Measurements from ENCODE around the gene CDNF.
"Not testable (repeated sequence)": the region's sequence is repeated elsewhere in the genome, so short reads cannot be mapped to it uniquely, and the experiment has no call there.

The CDNF gene

GRCh38 chr10:14839305-14839695 lies 1.5 kb upstream of the CDNF start:
- in situ Hi-C loops (cut with MboI; ENCODE audit: low sequenced_read_pairs): no loop called here

GRCh38 chr10:14838582-14839304 lies 906 bp upstream of the CDNF start:
- in situ Hi-C loops (cut with MboI; ENCODE audit: low sequenced_read_pairs): no loop called here

DNA sequence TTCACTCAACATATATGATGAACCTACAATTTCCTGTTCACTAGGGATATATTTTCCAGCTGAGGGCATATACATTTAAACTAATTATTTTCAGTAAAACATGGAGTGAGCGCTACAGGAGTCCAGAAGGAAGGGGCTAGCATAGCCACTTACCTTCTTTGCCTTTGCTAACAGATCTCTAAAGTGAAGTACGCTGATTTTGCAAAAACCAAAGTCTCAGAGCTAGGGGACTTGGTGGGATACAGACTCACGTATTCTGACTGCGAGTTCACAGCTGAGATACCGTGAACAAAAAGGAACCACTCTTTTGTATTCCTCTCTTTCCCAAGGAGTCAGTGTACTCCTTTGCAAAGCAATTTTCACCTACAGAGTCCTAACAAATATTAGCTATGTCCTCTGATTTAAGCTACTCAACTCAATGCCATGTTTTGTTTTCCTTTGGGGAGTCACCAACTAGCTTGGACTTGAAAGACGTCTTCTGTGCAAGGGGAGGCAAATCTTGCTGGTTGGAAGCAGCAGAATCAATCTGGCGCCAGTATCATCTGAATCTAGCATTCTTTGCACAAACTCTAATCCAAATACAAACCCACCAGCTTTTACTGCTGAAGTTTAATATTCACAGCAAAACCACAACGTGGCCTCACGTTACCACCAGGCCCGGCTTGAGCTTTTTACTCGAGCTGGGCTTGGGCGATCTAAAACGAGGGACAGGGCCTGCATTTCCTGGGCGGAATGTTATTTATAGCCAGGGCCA lies 657 bp downstream of the CDNF start:
- in situ Hi-C loops (cut with MboI; ENCODE audit: low sequenced_read_pairs): no loop called here

DNA sequence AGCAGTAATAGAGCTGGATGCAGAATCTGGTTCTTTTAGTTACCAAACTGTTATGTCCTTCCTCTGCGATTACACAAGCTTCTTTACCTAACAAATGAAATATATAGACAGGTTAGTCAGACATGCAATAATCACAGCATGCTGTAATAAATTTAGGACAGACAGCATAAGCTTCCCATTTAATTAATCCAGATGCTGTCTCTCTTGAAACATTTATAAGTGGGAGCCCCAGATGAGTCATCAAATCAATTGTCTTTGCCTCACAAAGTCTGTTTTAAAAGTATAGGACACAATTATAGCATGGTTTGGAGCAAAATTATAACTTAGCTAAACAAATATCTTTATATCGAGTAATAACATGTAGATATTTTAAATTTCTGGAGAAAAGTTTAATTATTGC lies 1.6 kb downstream of the CDNF start:
- in situ Hi-C loops (cut with MboI; ENCODE audit: low sequenced_read_pairs): no loop called here

DNA sequence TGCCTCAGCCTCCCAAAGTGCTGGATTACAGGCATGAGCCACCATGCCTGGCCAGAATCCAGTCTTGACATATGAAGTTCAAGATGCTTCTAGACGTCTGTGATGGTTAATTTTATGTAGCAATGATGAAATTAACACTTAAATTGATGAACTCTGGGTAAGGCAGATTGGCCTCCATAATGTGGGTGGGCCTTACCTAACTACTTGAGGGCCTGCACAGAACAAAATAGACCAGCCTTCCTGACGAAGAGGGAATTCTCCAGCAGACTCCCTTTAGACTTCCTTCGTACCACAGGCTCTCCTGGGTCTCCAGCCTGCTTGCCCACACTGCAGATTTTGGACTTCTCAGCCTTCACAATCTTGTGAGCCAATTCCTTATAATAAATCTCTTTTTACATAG lies 4.7 kb downstream of the CDNF start:
- in situ Hi-C loops (cut with MboI; ENCODE audit: low sequenced_read_pairs): no loop called here

GRCh38 chr10:14826076-14826829 lies 11.6 kb downstream of the CDNF start:
- in situ Hi-C loops (cut with MboI; ENCODE audit: low sequenced_read_pairs): no loop called here

- in situ Hi-C loops (cut with MboI; ENCODE audit: low sequenced_read_pairs): no loop called here
These were observed 13.9 kb downstream of the CDNF start for GRCh38 chr10:14823966-14824365.

- in situ Hi-C loops (cut with MboI; ENCODE audit: low sequenced_read_pairs): no loop called here
These were observed 14.7 kb downstream of the CDNF start for GRCh38 chr10:14822879-14823755.

GRCh38 chr10:14821635-14822375 lies 16.0 kb downstream of the CDNF start:
- in situ Hi-C loops (cut with MboI; ENCODE audit: low sequenced_read_pairs): no loop called here

DNA sequence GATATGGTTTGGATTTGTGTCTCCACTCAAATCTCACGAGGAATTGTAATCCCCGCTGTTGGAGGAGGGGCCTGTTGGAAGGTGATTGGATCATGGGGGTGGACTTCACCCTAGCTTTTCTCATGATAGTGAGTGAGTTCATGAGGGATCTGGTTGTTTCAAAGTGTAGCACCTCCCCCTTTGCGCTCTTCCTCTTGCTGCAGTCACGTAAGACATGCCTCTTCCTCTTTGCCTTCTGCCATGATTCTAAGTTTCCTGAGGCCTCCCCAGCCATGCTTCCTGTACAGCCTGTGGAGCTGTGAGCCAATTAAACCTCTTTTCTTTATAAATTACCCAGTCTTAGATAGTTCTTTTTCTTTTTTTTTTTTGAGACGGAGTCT lies 17.1 kb downstream of the CDNF start:
- in situ Hi-C loops (cut with MboI; ENCODE audit: low sequenced_read_pairs): no loop called here

DNA sequence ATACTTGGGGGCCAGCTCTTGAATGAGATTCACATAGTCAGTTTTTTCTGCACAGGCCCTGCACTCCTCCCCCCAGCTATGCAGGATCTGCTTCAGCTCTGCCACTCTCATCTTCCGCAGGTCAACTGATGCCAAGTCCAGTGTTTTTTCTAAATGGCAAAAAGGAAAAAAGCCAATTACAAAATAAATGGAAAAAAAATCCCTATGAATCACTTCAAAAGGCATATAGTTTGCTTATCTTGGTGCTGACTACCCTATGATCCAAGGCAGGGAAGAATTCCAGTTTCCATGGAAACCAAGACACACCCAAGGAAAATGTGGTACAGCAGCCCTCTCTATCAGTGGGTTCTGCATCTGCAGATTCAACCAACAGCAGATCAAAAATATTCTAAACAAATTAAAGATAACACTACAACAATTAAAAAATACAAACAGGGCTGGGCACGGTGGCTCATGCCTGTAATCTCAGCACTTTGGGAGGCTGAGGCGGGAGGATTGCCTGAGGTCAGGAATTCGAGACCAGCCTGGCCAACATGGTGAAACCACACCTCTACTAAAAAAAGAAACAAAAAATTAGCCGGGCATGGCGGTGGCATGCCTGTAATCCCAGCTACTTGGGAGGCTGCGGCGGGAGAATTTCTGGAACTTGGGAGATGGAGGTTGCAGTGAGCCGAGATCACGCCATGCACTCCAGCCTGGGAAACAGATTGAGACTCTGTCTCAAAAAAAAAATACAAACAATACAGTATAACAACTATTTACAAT lies 17.6 kb downstream of the CDNF start:
- in situ Hi-C loops (cut with MboI; ENCODE audit: low sequenced_read_pairs): no loop called here

DNA sequence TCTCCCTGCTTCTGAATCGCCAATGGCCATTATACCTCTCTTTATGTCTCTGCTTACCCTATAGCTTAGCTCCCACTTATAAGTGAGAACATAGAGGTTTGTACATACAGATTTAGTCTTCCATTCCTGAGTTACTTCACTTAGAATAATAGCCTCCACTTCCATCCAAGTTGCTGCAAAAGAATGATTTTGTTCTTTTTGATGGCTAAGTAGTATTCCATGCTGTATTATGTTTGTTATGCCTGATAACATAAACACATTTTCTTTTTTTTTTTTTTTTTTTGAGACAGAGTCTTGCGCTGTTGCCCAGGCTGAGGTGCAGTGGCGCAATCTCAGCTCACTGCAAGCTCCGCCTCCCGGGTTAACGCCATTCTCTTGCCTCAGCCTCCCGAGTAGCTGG lies 21.1 kb downstream of the CDNF start:
- in situ Hi-C loops (cut with MboI; ENCODE audit: low sequenced_read_pairs): not testable (repeated sequence)

DNA sequence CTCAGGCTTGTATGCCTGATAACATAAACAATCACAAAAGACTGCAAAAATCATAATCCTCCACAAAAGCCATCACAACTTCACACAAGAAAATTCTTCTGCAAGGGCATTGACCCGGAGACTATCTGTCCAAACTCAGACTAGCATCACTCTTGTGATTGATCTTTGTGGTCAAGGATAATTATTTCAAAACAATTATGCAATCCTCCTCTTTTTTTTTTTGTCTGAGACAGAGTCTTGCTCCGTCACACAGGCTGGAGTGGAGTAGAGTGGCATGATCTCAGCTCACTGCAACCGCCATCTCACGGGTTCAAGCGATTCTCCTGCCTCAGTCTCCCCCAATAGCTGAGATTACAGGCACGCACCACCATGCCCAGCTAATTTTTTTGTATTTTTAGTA lies 22.2 kb downstream of the CDNF start:
- in situ Hi-C loops (cut with MboI; ENCODE audit: low sequenced_read_pairs): no loop called here

DNA sequence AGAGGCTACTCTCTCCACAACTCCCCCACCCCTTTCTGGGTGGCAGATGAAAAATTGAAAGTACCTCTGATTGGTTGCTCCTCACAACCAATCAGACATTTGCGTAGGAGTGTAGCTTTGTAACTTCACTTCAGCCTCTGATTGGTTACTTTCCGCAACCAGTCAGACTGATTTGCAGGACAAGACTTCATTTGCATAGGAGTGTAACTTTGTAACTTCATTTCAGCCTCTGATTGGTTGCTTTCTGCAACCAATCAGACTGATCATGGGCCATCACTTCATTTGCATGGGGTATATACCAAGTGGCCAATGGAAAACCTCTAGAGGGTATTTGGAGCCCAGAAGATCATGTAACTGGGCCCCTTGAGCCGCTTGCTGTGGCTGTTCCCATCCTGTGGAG lies 25.6 kb downstream of the CDNF start:
- in situ Hi-C loops (cut with MboI; ENCODE audit: low sequenced_read_pairs): no loop called here

GRCh38 chr10:14810969-14811953 lies 26.6 kb downstream of the CDNF start:
- in situ Hi-C loops (cut with MboI; ENCODE audit: low sequenced_read_pairs): no loop called here

- in situ Hi-C loops (cut with MboI; ENCODE audit: low sequenced_read_pairs): no loop called here
These were observed 31.5 kb downstream of the CDNF start for GRCh38 chr10:14806318-14806717.

DNA sequence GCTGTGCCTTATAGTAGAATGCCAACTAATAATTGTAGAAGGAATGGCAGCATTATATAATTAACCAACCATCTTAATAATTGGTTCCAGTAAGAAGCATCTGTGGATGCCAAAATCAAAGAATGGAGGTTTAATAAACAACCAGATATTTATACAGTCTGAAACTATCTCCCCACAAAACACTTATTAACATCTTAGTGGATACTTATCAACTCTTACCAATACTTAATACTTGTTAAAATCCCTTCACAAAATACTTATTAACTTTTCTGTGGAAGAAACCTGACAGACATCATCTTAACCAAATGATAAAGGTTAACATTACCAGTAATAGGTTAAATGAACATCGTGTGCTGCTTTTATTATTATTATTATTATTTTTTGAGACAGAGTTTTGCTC lies 34.0 kb downstream of the CDNF start:
- in situ Hi-C loops (cut with MboI; ENCODE audit: low sequenced_read_pairs): no loop called here

- in situ Hi-C loops (cut with MboI; ENCODE audit: low sequenced_read_pairs): no loop called here
These were observed 36.1 kb downstream of the CDNF start for GRCh38 chr10:14801723-14802122.

All from HL-60/S4 treated with retinoic acid at 250 ng/mL for 4 days and 3 days (cell line).